HEK293 (cell line): ENCODE measurements around the gene KIAA0825.
A peak's percentile ranks its signal among the peaks of the same experiment; 100 is the strongest.

ENCODE experiments used
- CTCF ChIA-PET: fragments of 350-600 bp; formaldehyde crosslinking; extraction: SDS; loops from one replicate; lab custom pipeline; 2021; ENCODE audit warnings: antibody characterized with exemption; lab: Yijun Ruan, JAX
- POLR2A ChIA-PET: fragments of 300-600 bp; formaldehyde crosslinking; extraction: SDS; loops from one replicate; lab custom pipeline; 2020; ENCODE audit warnings: antibody characterized with exemption, inconsistent platforms; lab: Yijun Ruan, JAX
- H3K27ac ChIP-seq: fragments of 200-500 bp; sonication (Bioruptor generic); 2 replicates; pipeline ENCODE4 v1.5.1; 2014; ENCODE audit warnings: low read depth, low read length, control low read depth, inconsistent platforms; ENCODE audit errors: extremely low read depth
- H3K36me3 ChIP-seq, 2 experiments: fragments of 200-500 bp in 1 of 2; sonication (Bioruptor generic) in 1 of 2; 1 replicate in 1 of 2; 2 replicates in 1 of 2; pipeline ENCODE4 v1.5.1; 2014 to 2017; ENCODE audit warnings: inconsistent platforms in 2 of 2, low read length in 2 of 2; ENCODE audit not compliant: control insufficient read depth in 2 of 2, insufficient read depth in 1 of 2
- H3K4me1 ChIP-seq: fragments of 200-500 bp; sonication (Bioruptor generic); 2 replicates; pipeline ENCODE4 v1.5.1; 2014; ENCODE audit warnings: mild to moderate bottlenecking, low read length, inconsistent platforms; ENCODE audit not compliant: control insufficient read depth, insufficient read depth
- H3K4me3 ChIP-seq: 2 replicates; pipeline ENCODE4 v1.5.1; 2011; ENCODE audit warnings: low read depth, mild to moderate bottlenecking, control low read depth, low read length, moderate library complexity
- H3K9me3 ChIP-seq: fragments of 200-500 bp; sonication (Bioruptor generic); 2 replicates; pipeline ENCODE4 v1.5.1; 2014; ENCODE audit warnings: low read depth, low read length, inconsistent platforms; ENCODE audit not compliant: control insufficient read depth, insufficient read depth
- BCL6B ChIP-seq: fragments of 450-650 bp; formaldehyde crosslinking; IDR thresholded peaks from 2 replicates; pipeline ENCODE4 v1.5.1; 2017; ENCODE audit warnings: missing biosample characterization, missing genetic modification characterization
- FEZF1 ChIP-seq: fragments of 450-650 bp; formaldehyde crosslinking; IDR thresholded peaks from 2 replicates; pipeline ENCODE4 v1.5.1; 2016; ENCODE audit warnings: missing biosample characterization, missing genetic modification characterization
- KLF17 ChIP-seq: fragments of 450-650 bp; formaldehyde crosslinking; IDR thresholded peaks from 2 replicates; pipeline ENCODE4 v1.5.1; 2016; ENCODE audit warnings: missing biosample characterization, missing genetic modification characterization
- MZF1 ChIP-seq: fragments of 450-650 bp; formaldehyde crosslinking; IDR thresholded peaks from 2 replicates; pipeline ENCODE4 v1.5.1; 2017; ENCODE audit warnings: missing biosample characterization, missing genetic modification characterization, borderline replicate concordance
- OSR2 ChIP-seq: fragments of 450-650 bp; formaldehyde crosslinking; IDR thresholded peaks from 2 replicates; pipeline ENCODE4 v1.5.1; 2016; ENCODE audit warnings: missing biosample characterization, missing genetic modification characterization
- OVOL3 ChIP-seq: fragments of 450-650 bp; formaldehyde crosslinking; IDR thresholded peaks from 2 replicates; pipeline ENCODE4 v1.5.1; 2016; ENCODE audit warnings: missing biosample characterization, missing genetic modification characterization
- PBX3 ChIP-seq: sonication (generic); formaldehyde crosslinking; IDR thresholded peaks from 2 replicates; pipeline ENCODE4 v1.8.1; 2022; ENCODE audit warnings: mild to moderate bottlenecking, moderate library complexity, missing genetic modification reagents
- SCRT1 ChIP-seq: fragments of 450-650 bp; formaldehyde crosslinking; IDR thresholded peaks from 2 replicates; pipeline ENCODE4 v1.5.1; 2016; ENCODE audit warnings: missing biosample characterization, missing genetic modification characterization, borderline replicate concordance
- SP7 ChIP-seq: fragments of 450-650 bp; formaldehyde crosslinking; IDR thresholded peaks from 2 replicates; pipeline ENCODE4 v1.5.1; 2016; ENCODE audit warnings: missing biosample characterization, missing genetic modification characterization
- TCF7L2 ChIP-seq: IDR thresholded peaks from 2 replicates; pipeline ENCODE4 v1.6.1; 2011; ENCODE audit warnings: low read depth, mild to moderate bottlenecking, inconsistent platforms, low read length, moderate library complexity, borderline replicate concordance
- ZNF202 ChIP-seq: fragments of 450-650 bp; formaldehyde crosslinking; IDR thresholded peaks from 2 replicates; pipeline ENCODE4 v1.5.1; 2016; ENCODE audit warnings: missing biosample characterization, missing genetic modification characterization, borderline replicate concordance
- ZNF211 ChIP-seq: fragments of 450-650 bp; formaldehyde crosslinking; IDR thresholded peaks from 2 replicates; pipeline ENCODE4 v1.5.1; 2016; ENCODE audit warnings: low read depth, missing biosample characterization, missing genetic modification characterization
- ZNF214 ChIP-seq: fragments of 450-650 bp; formaldehyde crosslinking; IDR thresholded peaks from 2 replicates; pipeline ENCODE4 v1.5.1; 2017; ENCODE audit warnings: missing biosample characterization, mild to moderate bottlenecking, missing genetic modification characterization, borderline replicate concordance
- ZNF223 ChIP-seq: fragments of 450-650 bp; formaldehyde crosslinking; IDR thresholded peaks from 2 replicates; pipeline ENCODE4 v1.5.1; 2016; ENCODE audit warnings: missing biosample characterization, missing genetic modification characterization
- ZNF266 ChIP-seq: fragments of 450-650 bp; formaldehyde crosslinking; IDR thresholded peaks from 2 replicates; pipeline ENCODE4 v1.5.1; 2016; ENCODE audit warnings: missing biosample characterization, missing genetic modification characterization, low read depth
- ZNF335 ChIP-seq: fragments of 450-650 bp; formaldehyde crosslinking; conservative IDR thresholded peaks from 2 replicates; pipeline ENCODE4 v1.5.1; 2016; ENCODE audit warnings: missing biosample characterization, missing genetic modification characterization
- ZNF473 ChIP-seq: fragments of 450-650 bp; formaldehyde crosslinking; IDR thresholded peaks from 2 replicates; pipeline ENCODE4 v1.5.1; 2017; ENCODE audit warnings: missing biosample characterization, missing genetic modification characterization
- ZNF48 ChIP-seq: fragments of 450-650 bp; formaldehyde crosslinking; IDR thresholded peaks from 2 replicates; pipeline ENCODE4 v1.5.1; 2016; ENCODE audit warnings: missing biosample characterization, missing genetic modification characterization
- ZNF571 ChIP-seq: fragments of 450-650 bp; formaldehyde crosslinking; IDR thresholded peaks from 2 replicates; pipeline ENCODE4 v1.5.0; 2017; ENCODE audit warnings: missing biosample characterization, missing genetic modification characterization
- ZNF600 ChIP-seq: fragments of 450-650 bp; formaldehyde crosslinking; IDR thresholded peaks from 2 replicates; pipeline ENCODE4 v1.5.1; 2016; ENCODE audit warnings: missing biosample characterization, missing genetic modification characterization
- ZNF670 ChIP-seq: fragments of 450-650 bp; formaldehyde crosslinking; IDR thresholded peaks from 2 replicates; pipeline ENCODE4 v1.5.1; 2016; ENCODE audit warnings: missing biosample characterization, missing genetic modification characterization, low read depth
- ZNF704 ChIP-seq: fragments of 450-650 bp; formaldehyde crosslinking; IDR thresholded peaks from 2 replicates; pipeline ENCODE4 v1.5.1; 2016; ENCODE audit warnings: missing biosample characterization, missing genetic modification characterization
- ZNF768 ChIP-seq: fragments of 450-650 bp; formaldehyde crosslinking; IDR thresholded peaks from 2 replicates; pipeline ENCODE4 v1.5.1; 2018; ENCODE audit warnings: missing biosample characterization, mild to moderate bottlenecking, missing genetic modification characterization
- ZNF843 ChIP-seq: fragments of 450-650 bp; formaldehyde crosslinking; IDR thresholded peaks from 2 replicates; pipeline ENCODE4 v1.5.1; 2016; ENCODE audit warnings: missing biosample characterization, missing genetic modification characterization

KIAA0825 gene

GRCh38 chr5:94288937-94289336 is 329.5 kb downstream of the KIAA0825 start:
- H3K9me3 ChIP-seq, result no peaks in the 10 kb centered on the region
- POLR2A ChIA-PET, result no interaction called here
- TF ChIP-seq ZNF473 (no peak), BCL6B (no peak), ZNF843 (no peak), ZNF670 (tag by site-specific recombination) (no peak)
- TF ChIP-seq, all 188 proteins: peak for 0
- no peak overlapping the region for H3K4me3 ChIP-seq
- H3K36me3 ChIP-seq, result no peaks in the 10 kb centered on the region
- H3K27ac ChIP-seq, result no peak overlapping the region
- 0 out of 2 replicates have a peak, but pooled peaks cover 2% of the 10 kb centered on the region for H3K4me1 ChIP-seq
- CTCF ChIA-PET, result interaction anchor here (0.8 kb wide), 1 partner anchor 353 kb away, joined by 4 read pairs; no protein-coding TSS in a partner anchor

- H3K36me3 ChIP-seq, result no peaks in the 10 kb centered on the region
- ChIA-PET POLR2A (no interaction called here), CTCF (no interaction called here)
- H3K4me1 ChIP-seq, result 0 out of 2 replicates have a peak, but pooled peaks cover 2% of the 10 kb centered on the region
- H3K27ac ChIP-seq, result no peak overlapping the region
- no peak for TF ChIP-seq PBX3
- no peak for TF ChIP-seq ZNF266 (tag by site-specific recombination)
- no peak for TF ChIP-seq OVOL3 (tag by site-specific recombination)
- TF ChIP-seq FEZF1, result 0 out of 2 replicates have a peak, but pooled peaks have one; percentile 23
- TF ChIP-seq OSR2 (tag by site-specific recombination), result no peak
- TF ChIP-seq TCF7L2, result peak; percentile 58; the same call in 1 of the 2 replicates
- TF ChIP-seq ZNF571, result no peak
- TF ChIP-seq ZNF600 (tag by site-specific recombination), result no peak
- no peak for TF ChIP-seq ZNF704 (tag by site-specific recombination)
- TF ChIP-seq ZNF223, result no peak
- no peak for TF ChIP-seq ZNF211 (tag by site-specific recombination)
- TF ChIP-seq ZNF843, result 0 out of 2 replicates have a peak, but pooled peaks have one; percentile 61
- no peak for TF ChIP-seq ZNF48 (tag by site-specific recombination)
- TF ChIP-seq ZNF670 (tag by site-specific recombination), result no peak
- TF ChIP-seq SP7 (tag by site-specific recombination), result peak; percentile 77
- TF ChIP-seq ZNF335 (tag by site-specific recombination), result no peak
- no peak for TF ChIP-seq ZNF202 (tag by site-specific recombination)
- TF ChIP-seq ZNF214 (tag by site-specific recombination), result no peak
- no peak for TF ChIP-seq SCRT1 (tag by site-specific recombination)
- TF ChIP-seq KLF17 (tag by site-specific recombination), result no peak
- no peak for TF ChIP-seq MZF1 (tag by site-specific recombination)
- no peak for TF ChIP-seq ZNF768 (tag by site-specific recombination)
- no peak overlapping the region for H3K4me3 ChIP-seq
- no peaks in the 10 kb centered on the region for H3K9me3 ChIP-seq
Measured at GRCh38 chr5:94285984-94286383, 332.4 kb downstream of the KIAA0825 start.
